KG1 (cell line): ENCODE data around the gene CLASRP.
A peak's percentile ranks its signal among the peaks of the same experiment; 100 is the strongest.

Experiments used
- DNase-seq: peaks from one replicate; lab custom pipeline; 2025; lab: John Stamatoyannopoulos, UW

The CLASRP gene

GRCh38 chr19:45021971-45022370 is 16.9 kb upstream of the CLASRP start:
- DNase-seq, result no peak

- no peak for DNase-seq
Measured at GRCh38 chr19:45023048-45023447, 15.8 kb upstream of the CLASRP start.

- DNase-seq, result no peak
Measured at GRCh38 chr19:45025264-45025663, 13.6 kb upstream of the CLASRP start.

- DNase-seq, result no peak
Measured at GRCh38 chr19:45027371-45027770, 11.5 kb upstream of the CLASRP start.

GRCh38 chr19:45030825-45031224 is 8.0 kb upstream of the CLASRP start:
- no peak for DNase-seq

- no peak for DNase-seq
Measured at GRCh38 chr19:45032421-45032820, 6.4 kb upstream of the CLASRP start.

- DNase-seq, result no peak
Measured at GRCh38 chr19:45035755-45036154, 3.1 kb upstream of the CLASRP start.

GRCh38 chr19:45037393-45038169 is 1.3 kb upstream of the CLASRP start:
- no peak for DNase-seq

- no peak for DNase-seq
Measured at GRCh38 chr19:45040059-45040771, 1.4 kb downstream of the CLASRP start.

- DNase-seq, result no peak
Measured at GRCh38 chr19:45041125-45041524, 2.3 kb downstream of the CLASRP start.

- DNase-seq, result no peak
Measured at GRCh38 chr19:45045671-45046353, 7.0 kb downstream of the CLASRP start.

- DNase-seq, result no peak
Measured at GRCh38 chr19:45046355-45046754, 7.5 kb downstream of the CLASRP start.

GRCh38 chr19:45047188-45047797 is 8.4 kb downstream of the CLASRP start:
- DNase-seq, result peak; percentile 8

GRCh38 chr19:45049073-45049736 is 10.4 kb downstream of the CLASRP start:
- DNase-seq, result no peak

- no peak for DNase-seq
Measured at GRCh38 chr19:45050036-45050435, 11.2 kb downstream of the CLASRP start.

GRCh38 chr19:45051929-45052579 is 13.2 kb downstream of the CLASRP start:
- no peak for DNase-seq

- DNase-seq, result no peak
Measured at GRCh38 chr19:45056831-45057230, 18.0 kb downstream of the CLASRP start.

- no peak for DNase-seq
Measured at GRCh38 chr19:45057444-45057843, 18.6 kb downstream of the CLASRP start.

GRCh38 chr19:45058622-45059159 is 19.8 kb downstream of the CLASRP start:
- DNase-seq, result no peak

GRCh38 chr19:45059258-45059965 is 20.6 kb downstream of the CLASRP start:
- peak; percentile 68 for DNase-seq
